AG09309 (cell line): ENCODE measurements around the gene SLC39A12.

Experiments
- DNase-seq: peaks from one replicate; pipeline ENCODE4 v3.0.0-alpha.2; 2010; ENCODE audit warnings: low read depth
- H3K4me3 ChIP-seq: 2 replicates; pipeline ENCODE4 v1.5.1; 2011; ENCODE audit warnings: mild to moderate bottlenecking, low read depth, low read length, moderate library complexity; ENCODE audit not compliant: control insufficient read depth
- TF ChIP-seq, protein P1 (sequence below): IDR thresholded peaks from 2 replicates; pipeline ENCODE4 v1.5.1; 2011; ENCODE audit warnings: mild to moderate bottlenecking, low read depth, low read length, inconsistent platforms; ENCODE audit not compliant: insufficient read depth, control insufficient read depth; ENCODE audit errors: missing control alignments

SLC39A12 gene

DNA sequence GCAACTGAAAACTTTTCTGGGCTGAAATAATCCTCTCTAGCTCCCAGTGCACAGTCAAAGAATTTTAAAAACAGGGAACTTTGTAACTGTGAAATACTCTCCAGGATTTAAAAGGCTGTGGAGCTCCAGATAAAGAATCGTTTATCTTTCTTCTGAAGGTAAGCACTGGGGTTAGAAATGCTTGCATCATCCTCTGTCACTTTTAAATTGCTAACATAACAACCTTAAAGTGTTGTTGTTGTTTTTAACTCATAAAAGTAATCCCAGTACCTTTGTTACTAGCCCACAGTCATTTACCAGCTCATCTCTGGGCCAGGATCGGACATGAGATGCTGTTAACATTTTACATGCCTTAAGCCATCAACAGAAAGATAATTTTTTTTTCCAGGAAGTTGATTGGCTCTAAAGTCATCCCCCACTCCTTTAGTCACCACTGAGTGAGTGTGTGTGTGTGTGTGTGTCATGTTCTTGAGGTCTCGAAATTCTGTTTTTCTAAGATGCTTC is at the start of gene SLC39A12:
Gene SLC39A12, plus strand, starts transcription at position 51 of the 504 bp plus-strand sequence. CDS start 1,359 bp downstream, outside the sequence.
- TF ChIP-seq, protein P1, sequence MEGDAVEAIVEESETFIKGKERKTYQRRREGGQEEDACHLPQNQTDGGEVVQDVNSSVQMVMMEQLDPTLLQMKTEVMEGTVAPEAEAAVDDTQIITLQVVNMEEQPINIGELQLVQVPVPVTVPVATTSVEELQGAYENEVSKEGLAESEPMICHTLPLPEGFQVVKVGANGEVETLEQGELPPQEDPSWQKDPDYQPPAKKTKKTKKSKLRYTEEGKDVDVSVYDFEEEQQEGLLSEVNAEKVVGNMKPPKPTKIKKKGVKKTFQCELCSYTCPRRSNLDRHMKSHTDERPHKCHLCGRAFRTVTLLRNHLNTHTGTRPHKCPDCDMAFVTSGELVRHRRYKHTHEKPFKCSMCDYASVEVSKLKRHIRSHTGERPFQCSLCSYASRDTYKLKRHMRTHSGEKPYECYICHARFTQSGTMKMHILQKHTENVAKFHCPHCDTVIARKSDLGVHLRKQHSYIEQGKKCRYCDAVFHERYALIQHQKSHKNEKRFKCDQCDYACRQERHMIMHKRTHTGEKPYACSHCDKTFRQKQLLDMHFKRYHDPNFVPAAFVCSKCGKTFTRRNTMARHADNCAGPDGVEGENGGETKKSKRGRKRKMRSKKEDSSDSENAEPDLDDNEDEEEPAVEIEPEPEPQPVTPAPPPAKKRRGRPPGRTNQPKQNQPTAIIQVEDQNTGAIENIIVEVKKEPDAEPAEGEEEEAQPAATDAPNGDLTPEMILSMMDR = no peak
- DNase-seq = peak; percentile 33

DNA sequence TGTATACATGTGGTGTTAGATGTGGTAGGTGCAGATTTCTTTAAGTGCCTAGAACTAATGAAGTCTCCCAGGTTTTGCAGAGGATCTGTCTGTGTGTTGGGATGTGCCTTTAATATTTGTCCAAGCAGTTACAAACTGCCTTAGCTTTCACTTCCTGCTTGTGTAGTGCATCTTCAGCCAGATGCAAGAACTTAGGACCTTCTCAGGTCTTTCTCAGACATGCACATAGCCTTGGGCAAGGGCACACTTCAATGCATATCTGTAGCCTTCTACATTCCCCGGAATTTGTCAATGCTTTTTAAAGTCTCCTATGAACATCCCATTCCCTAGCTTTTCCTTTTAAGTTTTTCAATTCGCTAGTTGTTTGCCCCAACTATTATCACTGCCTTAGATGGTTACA is 47.2 kb upstream of the SLC39A12 start:
- TF ChIP-seq, protein P1 = no peak
- no peak for DNase-seq

More for the DNA sequence above, at the start of gene SLC39A12:
- no peak within 1 kb of the TSS for H3K4me3 ChIP-seq

DNA sequence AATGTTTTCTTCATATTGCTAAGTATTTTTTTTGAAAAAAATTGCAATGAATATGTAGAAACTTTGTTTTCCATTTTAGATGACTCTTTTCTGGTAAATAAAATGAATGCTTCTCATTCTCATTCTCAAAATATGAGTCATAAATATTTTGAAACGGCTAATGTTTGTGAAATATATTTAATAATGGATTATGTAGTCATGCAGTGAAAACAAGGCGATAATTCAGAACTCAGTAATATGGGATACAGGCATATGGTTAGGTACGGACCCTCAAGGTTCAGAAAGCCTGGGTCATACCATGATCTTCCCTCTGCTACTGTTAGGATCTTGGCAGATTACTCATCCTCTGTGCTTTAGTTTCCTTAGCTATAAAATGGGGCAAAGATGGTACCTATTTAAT is 46.2 kb upstream of the SLC39A12 start:
- TF ChIP-seq, protein P1 = no peak
- DNase-seq = no peak
- H3K4me3 ChIP-seq = no peak overlapping the region

More for the DNA sequence above, 47.2 kb upstream of the SLC39A12 start:
- H3K4me3 ChIP-seq = no peak overlapping the region

DNA sequence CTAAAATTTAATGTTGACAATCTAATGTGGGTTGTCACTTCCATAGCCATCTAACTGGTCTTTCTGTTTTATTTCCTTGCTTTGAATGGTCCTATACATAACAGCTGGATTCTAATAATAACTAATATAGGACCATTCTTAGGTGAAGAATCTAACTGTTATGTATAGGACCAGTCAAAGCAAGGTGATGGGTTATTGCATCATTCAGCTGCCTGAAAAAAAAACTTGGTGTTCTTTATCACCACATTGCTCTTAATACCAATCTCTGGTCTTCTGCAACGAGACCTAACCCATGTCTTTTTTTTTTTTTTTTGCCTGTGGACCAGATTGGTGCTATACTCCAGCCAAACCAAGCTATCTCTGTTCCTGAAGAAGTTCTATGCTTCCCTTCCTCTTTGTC is 45.7 kb upstream of the SLC39A12 start:
- TF ChIP-seq, protein P1 = no peak
- DNase-seq = no peak
- no peak overlapping the region for H3K4me3 ChIP-seq

DNA sequence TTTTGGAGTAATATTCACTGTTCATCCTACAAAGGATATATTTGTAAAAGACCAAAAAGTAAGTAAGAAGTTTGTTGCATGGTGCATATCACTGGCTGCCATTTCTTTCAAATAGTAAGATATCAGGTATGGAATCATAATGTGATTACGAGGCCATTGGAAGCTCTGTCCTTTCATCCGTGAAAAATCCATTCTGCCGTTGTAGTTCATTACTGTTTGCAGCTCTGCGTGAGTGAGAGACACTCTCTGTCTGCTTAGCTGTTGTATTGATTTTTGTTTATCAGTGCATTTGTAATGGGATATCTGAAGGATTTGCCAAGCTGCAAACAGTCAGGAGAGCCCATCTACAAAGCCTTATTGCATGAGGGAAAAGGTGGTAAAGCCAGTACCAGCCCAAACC is 44.1 kb upstream of the SLC39A12 start:
- H3K4me3 ChIP-seq = no peak overlapping the region
- no peak for DNase-seq
- TF ChIP-seq, protein P1 = no peak

DNA sequence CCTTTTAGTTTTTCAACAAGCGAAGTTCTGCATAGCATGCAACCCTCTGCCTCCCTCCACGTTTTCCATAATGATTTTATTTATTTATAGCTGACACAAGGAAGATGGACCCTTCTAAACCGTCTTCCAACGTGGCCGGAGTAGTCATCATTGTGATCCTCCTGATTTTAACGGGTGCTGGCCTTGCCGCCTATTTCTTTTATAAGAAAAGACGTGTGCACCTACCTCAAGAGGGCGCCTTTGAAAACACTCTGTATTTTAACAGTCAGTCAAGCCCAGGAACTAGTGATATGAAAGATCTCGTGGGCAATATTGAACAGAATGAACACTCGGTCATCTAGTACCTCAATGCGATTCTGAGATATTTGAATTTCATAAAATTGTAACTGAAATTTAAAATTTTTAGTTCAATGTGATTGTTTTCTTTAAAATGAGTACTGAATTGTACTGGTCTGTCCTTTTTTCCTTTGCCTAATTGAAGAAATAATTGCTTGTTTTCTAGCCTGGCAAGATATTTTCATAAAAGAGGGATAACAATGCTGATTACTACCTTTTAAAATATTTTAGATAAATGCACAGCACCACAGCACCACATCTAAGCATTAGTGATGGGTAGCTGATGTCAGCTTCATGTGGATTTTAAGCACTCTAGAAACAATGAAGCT is 41.5 kb upstream of the SLC39A12 start:
- DNase-seq = peak; percentile 21
- TF ChIP-seq, protein P1 = peak; percentile 69

More for the DNA sequence above, 41.5 kb upstream of the SLC39A12 start:
- H3K4me3 ChIP-seq = no peak overlapping the region
